Memory B cell (primary cell): ENCODE data around the gene SBNO2.

Experiments used
- ATAC-seq: fragments of 150-1000 bp; cut with Tn5 transposase; 2 replicates; pipeline ENCODE4 v1.10.0; 2021; ENCODE audit warnings: low read depth, mild to moderate bottlenecking, moderate library complexity
- DNase-seq, 2 donors: peaks; one replicate each; pipeline ENCODE4 v3.0.0; 2022; ENCODE audit warnings: low spot score in 2 of 2
- H3K27ac Mint-ChIP-seq: one replicate; pipeline ENCODE4 v1.8.0; 2022; ENCODE audit warnings: mild to moderate bottlenecking, moderate library complexity, mixed read lengths
- H3K27me3 Mint-ChIP-seq: one replicate; pipeline ENCODE4 v1.8.0; 2022; ENCODE audit warnings: mixed read lengths
- H3K36me3 Mint-ChIP-seq: one replicate; pipeline ENCODE4 v1.8.0; 2022; ENCODE audit warnings: mild to moderate bottlenecking, mixed read lengths
- H3K4me1 Mint-ChIP-seq: one replicate; pipeline ENCODE4 v1.8.0; 2022; ENCODE audit warnings: mixed read lengths
- H3K4me3 Mint-ChIP-seq: one replicate; pipeline ENCODE4 v1.8.0; 2022; ENCODE audit warnings: mild to moderate bottlenecking, moderate library complexity, mixed read lengths
- H3K9me3 Mint-ChIP-seq: one replicate; pipeline ENCODE4 v1.8.0; 2022; ENCODE audit warnings: mixed read lengths

Gene SBNO2

DNA sequence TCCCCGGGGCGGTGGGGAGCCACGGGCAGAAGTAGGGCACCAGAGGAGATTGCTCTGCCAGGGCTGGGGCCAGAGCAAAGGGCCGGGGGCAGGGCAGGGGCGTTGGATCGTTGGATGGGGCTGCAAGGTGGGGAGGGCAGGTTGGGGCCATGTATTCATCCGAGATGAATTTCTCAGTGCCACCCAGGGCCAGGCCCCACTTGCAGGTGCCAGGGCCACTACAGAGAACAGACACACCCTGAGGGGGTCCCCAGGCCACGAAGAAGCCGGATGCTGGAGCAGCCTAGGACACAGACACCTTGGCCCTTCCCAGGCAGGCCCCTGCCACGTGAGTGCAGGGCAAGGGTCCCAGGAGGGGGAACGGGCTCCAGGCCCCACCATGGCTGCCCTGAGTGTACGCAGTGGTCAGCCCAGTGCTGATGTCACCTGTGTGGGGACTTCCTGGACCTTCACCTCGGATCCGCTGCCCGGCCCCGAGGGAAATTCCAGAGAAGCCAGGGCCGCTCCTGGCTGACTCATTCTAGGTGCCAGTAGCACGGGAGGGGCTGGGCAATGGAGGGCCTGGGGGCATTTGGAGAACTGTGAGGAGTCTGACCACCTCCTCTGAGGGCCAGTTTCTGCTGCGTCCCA is 9.6 kb upstream of the SBNO2 start:
- H3K27ac Mint-ChIP-seq, result no peak overlapping the region
- ATAC-seq (no peak), DNase-seq (no peak)
- no peaks in the 10 kb centered on the region for H3K36me3 Mint-ChIP-seq
- H3K4me1 Mint-ChIP-seq, result peaks cover 16% of the 10 kb centered on the region
- no peak overlapping the region for H3K4me3 Mint-ChIP-seq
- no peaks in the 10 kb centered on the region for H3K27me3 Mint-ChIP-seq
- H3K9me3 Mint-ChIP-seq, result no peaks in the 10 kb centered on the region

DNA sequence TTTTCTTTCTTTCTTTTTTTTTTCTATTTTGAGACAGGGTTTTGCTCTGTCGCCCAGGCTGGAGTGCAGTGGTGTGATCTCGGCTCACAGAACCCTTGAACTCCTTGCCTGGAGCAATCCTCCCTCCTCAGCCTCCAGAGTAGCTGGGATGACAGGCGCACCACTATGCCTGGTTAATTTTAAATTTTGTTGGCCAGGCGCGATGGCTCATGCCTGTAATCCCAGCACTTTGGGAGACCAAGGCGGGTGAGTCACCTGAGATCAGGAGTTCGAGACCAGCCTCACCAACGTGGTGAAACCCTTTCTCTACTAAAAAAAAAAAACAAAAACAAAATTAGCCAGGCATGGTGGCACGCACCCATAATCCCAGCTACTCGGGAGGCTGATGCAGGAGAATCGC is 8.7 kb upstream of the SBNO2 start:
- Mint-ChIP-seq H3K27me3 (no peaks in the 10 kb centered on the region), H3K36me3 (no peaks in the 10 kb centered on the region), H3K4me1 (peaks cover 16% of the 10 kb centered on the region), H3K27ac (no peak overlapping the region), H3K4me3 (no peak overlapping the region), H3K9me3 (no peaks in the 10 kb centered on the region)
- ATAC-seq (no peak), DNase-seq (no peak)

DNA sequence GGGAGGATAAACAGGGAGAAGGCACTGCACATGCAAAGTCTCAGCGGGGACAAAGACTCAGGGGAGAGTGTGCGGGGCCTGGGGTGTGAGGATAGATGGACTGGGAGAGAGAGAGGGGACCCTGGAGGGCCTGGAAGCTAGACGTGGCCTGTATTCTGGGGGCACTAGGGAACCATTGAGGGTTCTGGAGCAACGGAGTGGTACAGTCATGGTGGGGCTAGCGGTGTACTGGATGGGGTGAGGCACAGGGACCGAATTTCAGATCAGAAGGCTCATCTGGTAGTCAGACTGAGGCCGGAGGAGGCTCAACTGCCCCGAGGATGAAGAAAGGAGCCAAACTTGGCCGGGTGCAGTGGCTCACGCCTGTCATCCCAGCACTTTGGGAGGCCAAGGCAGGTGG is 8.0 kb upstream of the SBNO2 start:
- Mint-ChIP-seq H3K4me3 (no peak overlapping the region), H3K4me1 (peaks cover 18% of the 10 kb centered on the region), H3K36me3 (no peaks in the 10 kb centered on the region), H3K27me3 (no peaks in the 10 kb centered on the region), H3K9me3 (no peaks in the 10 kb centered on the region), H3K27ac (no peak overlapping the region)
- ATAC-seq, result no peak
- DNase-seq, result no peak

DNA sequence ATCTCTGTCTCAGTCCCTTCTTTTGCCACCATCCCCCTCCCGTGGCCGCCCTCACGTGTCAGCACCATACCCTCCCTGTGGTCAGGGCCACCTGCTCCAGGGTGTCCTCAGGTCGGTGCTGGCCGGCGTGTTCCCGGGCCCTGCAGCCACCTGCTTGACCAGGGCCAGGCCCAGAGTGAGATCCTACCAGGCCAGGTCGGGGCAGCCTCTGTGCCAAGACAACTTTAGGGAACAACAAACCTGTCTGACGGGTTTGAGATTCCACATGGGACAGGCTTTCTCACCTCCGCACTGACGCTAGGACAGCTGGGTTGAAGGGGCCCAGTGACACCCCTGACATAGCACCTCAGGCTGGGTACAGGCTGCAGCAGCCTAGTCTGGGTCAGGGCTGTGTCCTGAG is 7.5 kb upstream of the SBNO2 start:
- Mint-ChIP-seq H3K4me1 (peaks cover 18% of the 10 kb centered on the region), H3K9me3 (no peaks in the 10 kb centered on the region), H3K27ac (peak overlapping the region; percentile 18), H3K36me3 (no peaks in the 10 kb centered on the region), H3K4me3 (peak overlapping the region; percentile 61), H3K27me3 (no peaks in the 10 kb centered on the region)
- DNase-seq (no peak), ATAC-seq (no peak)

DNA sequence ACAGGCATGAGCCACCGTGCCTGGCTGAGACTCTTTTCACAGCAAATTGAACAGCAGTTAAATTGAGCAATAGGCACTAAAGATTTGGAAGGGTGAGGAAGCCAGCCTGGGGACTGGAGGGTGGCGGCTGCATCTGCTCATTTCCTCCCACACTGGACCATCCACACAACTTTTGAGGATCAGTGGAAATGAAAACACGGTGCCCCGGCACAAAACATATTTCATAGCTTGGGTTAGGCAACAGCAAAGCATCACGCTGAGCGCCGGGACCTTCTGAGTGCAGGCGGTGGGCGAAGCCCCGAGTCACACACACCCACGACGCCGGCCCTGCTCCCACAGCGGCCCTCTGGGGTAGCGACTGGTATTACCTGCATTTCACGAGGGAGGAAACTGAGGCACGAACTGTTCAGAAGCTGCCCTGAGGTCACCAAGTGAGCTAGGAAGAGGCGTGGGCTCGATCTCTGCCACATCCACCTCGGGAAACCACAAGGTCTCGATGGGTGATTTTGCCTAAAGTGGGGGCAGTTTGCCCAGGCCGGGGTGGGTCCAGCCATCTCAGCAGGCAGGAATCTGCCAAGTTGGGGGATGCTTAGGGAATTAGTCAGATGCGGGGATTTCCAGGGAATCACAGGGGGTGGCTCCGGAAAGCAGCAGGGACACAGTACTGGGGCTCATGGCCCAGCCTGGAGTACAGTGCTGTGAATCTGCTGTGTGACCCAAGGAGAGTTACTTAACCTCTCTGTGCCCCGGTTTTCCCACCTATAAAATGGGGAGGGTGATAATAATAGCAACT is 3.5 kb upstream of the SBNO2 start:
- Mint-ChIP-seq H3K27me3 (no peaks in the 10 kb centered on the region), H3K9me3 (no peaks in the 10 kb centered on the region), H3K4me3 (no peak overlapping the region), H3K36me3 (no peaks in the 10 kb centered on the region), H3K4me1 (peaks cover 21% of the 10 kb centered on the region), H3K27ac (no peak overlapping the region)
- ATAC-seq (no peak), DNase-seq (no peak)

DNA sequence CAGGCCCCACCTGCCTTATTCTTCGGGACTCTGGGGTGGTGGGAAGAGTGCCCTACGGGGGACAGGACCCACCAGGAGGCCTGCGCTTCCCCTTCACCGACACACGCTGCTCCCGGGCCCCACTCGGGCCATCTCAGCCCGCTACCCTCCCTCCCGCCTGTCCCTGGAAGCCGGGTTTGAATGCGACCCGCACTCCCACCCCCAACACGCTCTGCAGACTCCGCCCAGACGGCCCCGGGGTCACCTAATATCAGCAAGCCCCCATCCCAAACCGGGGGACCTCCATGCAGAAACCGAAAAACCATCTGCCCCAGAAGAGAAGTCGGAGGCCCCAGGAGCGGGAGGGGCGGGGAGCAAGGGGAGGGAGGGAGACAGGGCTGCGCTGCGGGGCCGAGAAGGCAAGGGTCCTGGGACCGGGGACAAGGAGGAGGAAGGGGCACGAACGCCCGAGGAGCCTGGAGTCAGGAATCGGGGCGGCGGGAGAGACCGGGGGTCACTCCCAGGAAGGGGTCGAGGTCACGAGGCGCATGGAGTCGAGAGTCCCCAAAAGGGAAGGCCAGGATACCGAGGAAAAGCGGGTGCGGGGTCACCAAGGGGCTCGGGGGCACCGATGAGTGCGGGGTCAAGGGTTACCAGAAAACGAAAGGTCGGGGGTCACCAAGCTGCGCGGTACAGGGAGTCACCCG is 766 bp downstream of the SBNO2 start:
- peak overlapping the region; percentile 96 for H3K4me3 Mint-ChIP-seq
- H3K4me1 Mint-ChIP-seq, result peaks cover 16% of the 10 kb centered on the region
- no peaks in the 10 kb centered on the region for H3K27me3 Mint-ChIP-seq
- H3K9me3 Mint-ChIP-seq, result no peaks in the 10 kb centered on the region
- ATAC-seq (peak; percentile 16), DNase-seq (no peak)
- no peaks in the 10 kb centered on the region for H3K36me3 Mint-ChIP-seq
- peak overlapping the region; percentile 98 for H3K27ac Mint-ChIP-seq

DNA sequence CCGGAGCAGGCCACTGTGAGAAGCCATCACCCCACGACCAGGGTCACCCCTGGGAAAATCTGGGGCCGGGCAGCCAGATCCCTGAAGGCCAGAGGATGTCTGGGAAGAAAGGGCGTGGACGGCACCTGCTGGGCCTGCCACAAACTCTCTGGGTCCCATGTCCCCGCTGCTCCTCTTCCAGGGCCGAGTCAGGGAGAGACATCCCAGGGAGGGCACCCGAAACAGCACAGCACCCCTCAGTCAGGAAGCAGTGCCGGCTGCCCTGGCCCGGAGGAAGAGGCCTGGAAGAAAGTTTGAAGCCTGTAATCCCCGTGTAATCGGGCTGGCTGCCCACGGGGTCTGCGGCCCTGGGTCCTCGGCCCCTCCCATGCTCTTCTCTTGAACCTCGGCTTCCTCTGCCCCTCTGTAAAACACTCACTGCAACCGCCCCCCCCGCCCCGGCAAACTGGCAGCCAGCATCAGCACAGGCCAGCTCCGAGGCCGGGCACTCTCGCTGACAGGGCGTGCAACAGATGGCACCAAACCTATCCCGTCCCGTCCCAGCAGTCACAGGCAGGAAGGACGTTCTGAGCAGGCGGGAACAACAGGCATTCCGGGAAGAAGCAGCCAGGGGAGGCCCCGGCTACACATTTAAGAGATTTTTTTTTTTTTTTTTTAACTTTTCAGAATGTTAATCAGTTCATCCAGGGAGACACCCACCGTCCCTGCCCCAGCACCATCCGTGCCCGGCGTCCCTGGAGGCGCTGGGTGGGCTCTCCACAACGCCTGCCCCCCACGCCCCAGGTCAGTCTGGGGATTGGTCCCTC is 1.5 kb downstream of the SBNO2 start:
- peak overlapping the region; percentile 96 for H3K4me3 Mint-ChIP-seq
- ATAC-seq (no peak), DNase-seq (no peak)
- peak overlapping the region; percentile 98 for H3K27ac Mint-ChIP-seq
- no peaks in the 10 kb centered on the region for H3K27me3 Mint-ChIP-seq
- H3K36me3 Mint-ChIP-seq, result no peaks in the 10 kb centered on the region
- no peaks in the 10 kb centered on the region for H3K9me3 Mint-ChIP-seq
- peaks cover 16% of the 10 kb centered on the region for H3K4me1 Mint-ChIP-seq

DNA sequence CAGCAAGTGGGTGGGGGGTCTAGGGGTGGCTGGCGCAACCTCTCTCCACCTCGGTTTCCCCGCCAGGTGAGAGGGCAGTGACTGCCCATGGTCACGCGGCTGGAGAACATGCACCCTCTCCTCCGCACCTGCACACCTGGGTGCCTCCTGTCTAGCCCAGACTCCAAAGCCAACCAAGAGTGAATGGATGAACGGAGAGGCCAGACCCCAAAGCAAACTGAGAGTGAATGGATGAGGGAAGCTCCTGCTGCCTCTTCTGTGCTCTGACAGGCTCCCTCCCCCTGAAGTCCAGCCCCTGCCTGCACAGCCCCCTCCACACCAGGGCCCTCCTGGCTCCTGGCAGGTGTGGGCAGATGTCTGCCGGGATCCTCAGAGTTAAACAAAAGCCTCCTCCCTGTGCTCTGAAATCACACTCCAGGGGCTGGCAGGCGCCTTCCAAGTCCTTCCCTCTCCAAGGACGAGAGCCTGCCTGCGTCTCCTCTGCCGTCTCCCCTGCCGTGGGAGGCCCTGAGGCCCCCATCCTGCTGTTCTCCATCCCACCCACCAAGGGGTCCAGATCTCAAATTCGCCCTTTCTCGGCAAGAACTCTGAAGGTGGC is 2.2 kb downstream of the SBNO2 start:
- DNase-seq, result no peak
- H3K27me3 Mint-ChIP-seq, result no peaks in the 10 kb centered on the region
- no peak overlapping the region for H3K4me3 Mint-ChIP-seq
- no peak for ATAC-seq
- peaks cover 14% of the 10 kb centered on the region for H3K4me1 Mint-ChIP-seq
- no peaks in the 10 kb centered on the region for H3K36me3 Mint-ChIP-seq
- H3K27ac Mint-ChIP-seq, result no peak overlapping the region
- H3K9me3 Mint-ChIP-seq, result no peaks in the 10 kb centered on the region

DNA sequence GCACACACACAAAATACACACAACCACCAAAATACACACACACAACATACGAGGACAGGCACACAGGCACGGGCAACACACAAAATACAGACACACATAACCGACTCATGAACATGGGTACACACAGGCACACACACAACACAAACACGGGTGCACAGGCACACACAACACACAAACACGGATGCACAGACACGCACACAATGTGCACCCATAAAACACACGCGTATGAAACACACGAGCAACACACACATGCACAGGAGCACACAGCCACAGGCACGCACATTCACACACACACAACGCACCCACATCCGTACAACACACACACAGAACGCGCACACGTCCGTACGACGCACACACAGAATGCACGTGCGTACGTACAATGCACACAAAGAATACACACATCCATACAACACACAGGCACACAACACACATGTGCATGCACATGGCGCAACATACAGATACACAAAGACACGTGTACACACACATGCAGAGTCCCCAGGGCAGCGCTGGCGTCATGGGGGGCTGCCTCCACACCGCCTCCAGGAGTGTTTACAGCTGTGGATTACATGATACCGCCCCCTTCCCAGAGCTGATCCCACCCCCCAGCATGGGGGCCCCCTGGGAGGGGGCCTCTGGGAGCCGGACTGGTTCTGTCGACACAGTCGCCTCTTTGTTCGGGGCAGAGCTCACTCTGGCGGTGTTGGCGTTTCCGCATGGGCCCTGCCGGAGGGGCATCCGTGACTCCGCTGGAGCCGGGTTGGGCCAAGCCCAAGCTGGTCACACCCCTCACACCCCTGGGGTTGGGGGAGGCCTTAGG is 2.9 kb downstream of the SBNO2 start:
- no peaks in the 10 kb centered on the region for H3K27me3 Mint-ChIP-seq
- ATAC-seq (no peak), DNase-seq (no peak)
- H3K9me3 Mint-ChIP-seq, result no peaks in the 10 kb centered on the region
- H3K36me3 Mint-ChIP-seq, result no peaks in the 10 kb centered on the region
- peak overlapping the region; percentile 1 for H3K4me3 Mint-ChIP-seq
- no peak overlapping the region for H3K27ac Mint-ChIP-seq
- H3K4me1 Mint-ChIP-seq, result peaks cover 14% of the 10 kb centered on the region

DNA sequence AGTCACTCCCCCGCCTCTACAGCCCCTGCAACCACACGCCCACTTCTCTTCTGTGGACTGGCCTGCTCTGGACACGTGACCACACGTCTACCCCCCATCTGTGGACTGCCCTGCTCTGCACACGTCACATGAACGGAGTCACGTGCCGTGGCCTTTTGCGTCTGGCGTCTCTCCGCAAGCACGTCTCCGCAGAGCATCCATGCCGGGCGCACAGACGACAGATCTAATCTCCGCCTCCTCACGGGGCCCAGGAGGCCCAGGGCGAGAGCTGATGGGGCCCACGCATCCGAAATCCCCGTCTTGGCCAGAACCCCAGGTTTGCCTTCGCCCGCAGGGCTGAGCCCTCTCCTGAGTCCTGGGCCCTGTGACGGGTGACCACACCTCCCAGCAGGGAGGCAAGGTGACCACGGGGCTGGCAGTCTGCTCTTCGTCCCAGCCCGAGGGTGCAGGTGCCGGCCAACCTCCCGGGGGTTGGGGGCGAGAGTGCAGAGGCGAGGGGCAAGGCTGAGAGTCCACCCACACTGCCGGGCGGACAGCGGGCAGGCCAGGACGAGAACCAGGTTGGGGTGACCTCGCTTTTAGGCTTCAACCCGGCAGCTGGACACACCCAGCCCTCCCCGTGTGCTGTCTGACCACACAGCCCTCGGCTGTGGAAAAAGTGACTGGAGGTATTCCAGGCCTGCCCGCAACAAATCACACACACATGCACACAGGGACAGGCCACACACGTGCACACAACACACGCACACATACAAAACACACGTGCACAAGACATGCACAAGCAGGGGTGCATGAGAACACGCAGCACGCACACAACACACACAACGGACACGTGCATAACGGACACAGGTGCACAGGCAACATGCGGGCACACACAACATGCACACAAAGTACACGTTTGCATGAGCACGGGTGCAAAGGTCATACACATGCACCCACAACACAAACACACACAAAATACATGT is 3.9 kb downstream of the SBNO2 start:
- Mint-ChIP-seq H3K27ac (no peak overlapping the region), H3K27me3 (no peaks in the 10 kb centered on the region), H3K4me1 (peaks cover 14% of the 10 kb centered on the region), H3K36me3 (no peaks in the 10 kb centered on the region), H3K4me3 (peak overlapping the region; percentile 52), H3K9me3 (no peaks in the 10 kb centered on the region)
- ATAC-seq, result no peak
- no peak for DNase-seq

DNA sequence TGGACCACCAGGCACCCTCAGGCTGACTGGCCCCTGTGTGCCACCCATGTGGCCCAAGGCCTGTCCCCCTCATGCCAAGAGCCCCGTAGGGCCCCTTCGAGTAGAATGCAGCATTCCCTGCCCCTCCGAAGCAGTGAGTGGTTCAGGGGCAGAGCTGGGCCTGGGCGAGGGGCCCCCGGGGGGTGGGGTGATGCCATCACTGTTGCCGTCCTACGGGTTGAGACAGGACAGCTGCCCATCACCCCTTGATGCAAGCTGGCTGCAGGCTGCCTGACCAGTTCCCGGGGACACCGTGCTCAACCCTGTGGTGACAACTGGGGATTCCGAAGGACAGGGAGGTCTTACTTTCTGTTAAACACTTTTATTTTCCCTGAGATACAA is 4.7 kb downstream of the SBNO2 start:
- no peak overlapping the region for H3K4me3 Mint-ChIP-seq
- peaks cover 15% of the 10 kb centered on the region for H3K4me1 Mint-ChIP-seq

More for the DNA sequence above, 4.7 kb downstream of the SBNO2 start:
- Mint-ChIP-seq H3K27ac (no peak overlapping the region), H3K27me3 (no peaks in the 10 kb centered on the region), H3K36me3 (no peaks in the 10 kb centered on the region), H3K9me3 (no peaks in the 10 kb centered on the region)
- DNase-seq (no peak), ATAC-seq (no peak)
